ENCODE measurements around the gene TRIM47. TPM values are rescaled to one million over a fixed set of nuclear protein-coding genes. Genes with fewer than 3 reads are reported as not detected.

The TRIM47 gene
- polyA plus RNA-seq, 2 donors: 20.4 to 21.7 TPM

DNA sequence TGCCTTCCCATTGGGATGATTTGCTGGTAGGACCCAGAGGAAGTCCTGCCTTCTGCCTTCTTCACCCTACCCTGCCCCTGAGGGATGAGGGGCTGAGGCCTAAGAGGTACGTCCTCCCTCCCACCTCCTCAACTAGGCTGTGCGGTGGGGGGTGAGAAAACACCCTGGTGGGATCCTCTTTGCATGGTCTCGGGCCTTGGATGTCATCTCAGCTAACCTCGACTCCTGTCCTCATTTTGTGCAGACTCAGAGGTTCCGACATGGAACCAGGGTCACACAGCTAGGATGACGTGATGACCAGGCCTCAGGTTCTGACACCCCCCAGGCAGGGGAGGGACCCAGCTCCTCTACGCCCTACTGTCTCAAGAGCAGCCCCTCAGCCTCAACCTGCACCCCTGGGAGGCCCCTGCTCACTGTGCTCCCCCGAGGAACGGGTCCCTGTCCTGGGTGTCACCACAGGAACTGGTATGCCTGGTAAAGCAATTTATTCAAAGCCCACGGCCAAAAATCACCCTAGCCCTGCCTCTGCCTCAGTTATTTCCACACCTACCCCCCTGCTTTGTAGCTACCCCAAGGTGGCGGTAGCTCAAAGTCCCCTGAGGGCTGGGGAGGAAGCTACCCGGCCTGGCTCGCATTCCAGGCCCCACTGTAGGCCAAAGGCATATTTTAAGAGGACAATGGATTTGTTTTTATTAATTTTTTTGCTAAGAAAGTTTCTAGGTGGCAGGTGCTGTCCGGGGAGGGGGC lies 51.6 kb downstream of the TRIM47 start:
- peak overlapping the region; percentile 54 to 66 for H3K27ac ChIP-seq (ENCODE audit: low read depth in 2 of 2, low read length in 1 of 2)
- no peaks in the 10 kb centered on the region for H3K27me3 ChIP-seq (ENCODE audit: control insufficient read depth in 1 of 2, insufficient read depth in 2 of 2, low read length in 2 of 2)
- 64 to 75% methylated on average over 14 of the region's 14 CpGs for WGBS, 2 donors
- peaks cover 4 to 26% of the 10 kb centered on the region in 2 donors for H3K36me3 ChIP-seq (ENCODE audit: control insufficient read depth in 2 of 2, insufficient read depth in 2 of 2, low read length in 1 of 2)
- no peak overlapping the region for H3K4me3 ChIP-seq (ENCODE audit: low read depth in 1 of 2, low read length in 2 of 2)
- H3K4me1 ChIP-seq (ENCODE audit: control insufficient read depth in 2 of 2, insufficient read depth in 2 of 2, low read length in 1 of 2): peaks cover 3 to 11% of the 10 kb centered on the region in 2 donors
- H3K9me3 ChIP-seq (ENCODE audit: control insufficient read depth in 2 of 2, insufficient read depth in 1 of 2, low read depth in 1 of 2, low read length in 1 of 2): no peaks in the 10 kb centered on the region

DNA sequence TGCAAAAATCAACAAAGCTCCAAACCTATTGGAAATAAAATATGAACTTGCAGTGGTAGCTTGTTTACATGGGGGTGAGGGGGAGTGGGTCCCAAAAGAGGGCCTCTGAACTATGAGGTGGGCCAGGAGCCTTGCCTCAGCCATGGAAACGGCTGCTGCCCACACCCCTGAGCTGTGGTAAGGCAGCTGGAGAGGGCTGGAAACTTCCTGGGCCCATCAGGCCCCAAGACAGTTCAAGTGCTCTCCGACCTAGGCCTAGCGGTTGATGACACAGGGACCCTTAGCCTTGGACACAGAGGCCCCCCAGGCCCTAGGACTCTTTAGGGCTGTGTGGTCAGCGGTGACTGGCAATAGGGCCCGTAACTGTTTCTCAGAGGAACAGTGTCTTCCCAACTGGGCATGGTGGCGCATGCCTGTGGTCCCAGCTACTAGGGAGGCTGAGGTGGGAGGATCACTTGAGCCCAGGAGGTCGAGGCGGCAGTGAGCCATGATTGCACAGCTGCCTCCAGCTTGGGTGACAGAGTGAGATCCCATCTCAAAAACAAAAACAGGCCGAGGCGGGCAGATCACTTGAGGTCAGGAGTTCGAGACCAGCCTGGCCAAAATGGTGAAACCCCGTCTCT lies 52.5 kb downstream of the TRIM47 start:
- peaks cover 4 to 28% of the 10 kb centered on the region in 2 donors for H3K36me3 ChIP-seq (ENCODE audit: control insufficient read depth in 2 of 2, insufficient read depth in 2 of 2, low read length in 1 of 2)

DNA sequence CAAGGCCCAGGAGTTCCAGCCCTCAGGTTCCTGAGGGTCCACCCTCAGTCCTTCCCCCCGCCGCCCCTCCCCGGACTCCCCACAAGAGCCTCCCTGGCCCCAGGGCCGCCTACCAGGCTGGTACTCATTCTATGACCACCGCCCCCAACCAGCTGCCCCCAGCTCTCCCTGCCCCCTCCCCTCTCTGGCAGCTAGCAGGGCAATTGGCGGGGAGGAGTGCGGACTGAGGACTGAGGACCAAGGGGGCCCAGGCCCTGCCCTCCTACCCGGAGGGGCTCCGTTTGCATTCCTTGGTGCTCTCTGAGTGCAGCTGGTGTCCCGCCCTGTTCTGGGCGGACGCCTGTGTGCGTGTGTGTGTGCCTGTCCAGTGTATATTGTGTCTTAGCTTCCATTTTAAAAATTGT lies 53.2 kb downstream of the TRIM47 start:
- 82 to 86% methylated on average over 13 of the region's 13 CpGs for WGBS, 2 donors
- H3K27ac ChIP-seq (ENCODE audit: low read depth in 2 of 2, low read length in 1 of 2): no peak overlapping the region
- H3K4me1 ChIP-seq (ENCODE audit: control insufficient read depth in 2 of 2, insufficient read depth in 2 of 2, low read length in 1 of 2): peaks cover 3 to 11% of the 10 kb centered on the region in 2 donors
- H3K36me3 ChIP-seq (ENCODE audit: control insufficient read depth in 2 of 2, insufficient read depth in 2 of 2, low read length in 1 of 2): peaks cover 4 to 33% of the 10 kb centered on the region in 2 donors
- no peak overlapping the region for H3K4me3 ChIP-seq (ENCODE audit: low read depth in 1 of 2, low read length in 2 of 2)
- H3K27me3 ChIP-seq (ENCODE audit: control insufficient read depth in 1 of 2, insufficient read depth in 2 of 2, low read length in 2 of 2): no peaks in the 10 kb centered on the region
- H3K9me3 ChIP-seq (ENCODE audit: control insufficient read depth in 2 of 2, insufficient read depth in 1 of 2, low read depth in 1 of 2, low read length in 1 of 2): no peaks in the 10 kb centered on the region

More for the DNA sequence above, 52.5 kb downstream of the TRIM47 start:
- H3K27ac ChIP-seq (ENCODE audit: low read depth in 2 of 2, low read length in 1 of 2): no peak overlapping the region
- H3K9me3 ChIP-seq (ENCODE audit: control insufficient read depth in 2 of 2, insufficient read depth in 1 of 2, low read depth in 1 of 2, low read length in 1 of 2): no peaks in the 10 kb centered on the region
- no peak overlapping the region for H3K4me3 ChIP-seq (ENCODE audit: low read depth in 1 of 2, low read length in 2 of 2)
- no peaks in the 10 kb centered on the region for H3K27me3 ChIP-seq (ENCODE audit: control insufficient read depth in 1 of 2, insufficient read depth in 2 of 2, low read length in 2 of 2)
- peaks cover 3 to 11% of the 10 kb centered on the region in 2 donors for H3K4me1 ChIP-seq (ENCODE audit: control insufficient read depth in 2 of 2, insufficient read depth in 2 of 2, low read length in 1 of 2)
- WGBS, 2 donors: 91% methylated on average over 12 of the region's 12 CpGs

DNA sequence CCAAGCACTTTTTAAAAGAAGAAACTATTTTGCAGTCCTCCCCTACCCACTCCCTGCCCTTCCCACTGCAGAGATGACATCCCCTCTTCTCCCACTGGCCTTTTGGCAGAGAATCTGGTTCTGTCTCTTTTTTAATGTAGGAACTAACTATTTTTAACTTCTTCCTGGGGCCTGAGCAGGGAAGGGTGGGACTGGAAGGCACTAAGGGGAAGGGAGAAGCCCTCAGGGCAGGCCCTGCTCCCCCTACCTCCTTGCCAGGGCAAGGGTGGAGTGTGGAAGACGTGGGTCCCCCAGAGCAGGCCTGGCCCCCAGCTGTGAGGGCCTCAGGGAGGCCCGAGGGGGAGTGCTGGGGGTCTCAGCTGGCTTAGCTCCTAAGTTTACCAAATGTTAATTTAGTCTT lies 53.7 kb downstream of the TRIM47 start:
- Histone ChIP-seq H3K9me3 (ENCODE audit: control insufficient read depth in 2 of 2, insufficient read depth in 1 of 2, low read depth in 1 of 2, low read length in 1 of 2) (no peaks in the 10 kb centered on the region), H3K4me3 (ENCODE audit: low read depth in 1 of 2, low read length in 2 of 2) (no peak overlapping the region), H3K27me3 (ENCODE audit: control insufficient read depth in 1 of 2, insufficient read depth in 2 of 2, low read length in 2 of 2) (no peaks in the 10 kb centered on the region), H3K27ac (ENCODE audit: low read depth in 2 of 2, low read length in 1 of 2) (no peak overlapping the region), H3K36me3 (ENCODE audit: control insufficient read depth in 2 of 2, insufficient read depth in 2 of 2, low read length in 1 of 2) (peaks cover 8 to 32% of the 10 kb centered on the region in 2 donors), H3K4me1 (ENCODE audit: control insufficient read depth in 2 of 2, insufficient read depth in 2 of 2, low read length in 1 of 2) (peaks cover 3 to 11% of the 10 kb centered on the region in 2 donors)
- WGBS, 2 donors: 53 to 67% methylated on average over 2 of the region's 2 CpGs

Other genes with a start within 250 kb of the TRIM47 start
- gene SMIM5, start 245.1 kb downstream of the TRIM47 start, polyA plus RNA-seq: 10 to 100 TPM; 33.9 to 37.3 TPM
- 100 to 1,000 TPM in 1 of 2 donors, 10 to 100 TPM in 1; 46.9 to 136 TPM for gene RECQL5, start 211.4 kb downstream of the TRIM47 start, polyA plus RNA-seq
- gene SAP30BP, start 211.2 kb downstream of the TRIM47 start, polyA plus RNA-seq: 10 to 100 TPM; 63.4 to 68.4 TPM
- gene ITGB4, start 157.1 kb downstream of the TRIM47 start, polyA plus RNA-seq: 10 to 100 TPM; 48.4 to 63.2 TPM
- gene GALK1, start 113.4 kb downstream of the TRIM47 start, polyA plus RNA-seq: 10 to 100 TPM; 27.9 to 29.5 TPM
- 10 to 100 TPM; 18.2 to 26.3 TPM for gene UNK, start 93.8 kb downstream of the TRIM47 start, polyA plus RNA-seq
- 10 to 100 TPM; 21.0 to 22.4 TPM for gene UNC13D, start 34.2 kb downstream of the TRIM47 start, polyA plus RNA-seq
- 10 to 100 TPM; 65.1 to 65.9 TPM for gene WBP2, start 23.2 kb downstream of the TRIM47 start, polyA plus RNA-seq
- 10 to 100 TPM in 1 of 2 donors, 1 to 10 TPM in 1; 9.8 to 19.8 TPM for gene TRIM65, start 18.4 kb upstream of the TRIM47 start, polyA plus RNA-seq
- gene MRPL38, start 26.3 kb upstream of the TRIM47 start, polyA plus RNA-seq: 10 to 100 TPM; 51.7 to 65.8 TPM
- 10 to 100 TPM in 1 of 2 donors, 1 to 10 TPM in 1; 8.7 to 33.7 TPM for gene FBF1, start 62.5 kb upstream of the TRIM47 start, polyA plus RNA-seq
- gene ACOX1, start 100.6 kb upstream of the TRIM47 start, polyA plus RNA-seq: 10 to 100 TPM; 22.7 to 37.4 TPM
- gene TEN1, start 100.7 kb upstream of the TRIM47 start, polyA plus RNA-seq: 10 to 100 TPM; 42.7 to 43.7 TPM
- gene CDK3, start 122.3 kb upstream of the TRIM47 start, polyA plus RNA-seq: 10 to 100 TPM in 1 of 2 donors, 1 to 10 TPM in 1; 6.5 to 16.2 TPM
- 100 to 1,000 TPM; 229 to 425 TPM for gene EVPL, start 148.7 kb upstream of the TRIM47 start, polyA plus RNA-seq
- gene SRP68, start 193.9 kb upstream of the TRIM47 start, polyA plus RNA-seq: 10 to 100 TPM; 34.3 to 57.9 TPM
- under 1 TPM; 0.53 to 1.00 TPM for gene GALR2, start 196.2 kb upstream of the TRIM47 start, polyA plus RNA-seq
- gene ZACN, start 200.6 kb upstream of the TRIM47 start, polyA plus RNA-seq: 1 to 10 TPM; 1.2 to 2.3 TPM
- 10 to 100 TPM; 57.0 to 77.2 TPM for gene EXOC7, start 225.2 kb upstream of the TRIM47 start, polyA plus RNA-seq

Measured in esophagus (tissue), 2 donors.